ENCODE data around the gene PDE3B. TPM values are rescaled to one million over a fixed set of nuclear protein-coding genes. Genes with fewer than 3 reads are reported as not detected.

PDE3B gene
- polyA plus RNA-seq, 4 donors, result 0.67 to 25.8 (median 2.4) TPM

DNA sequence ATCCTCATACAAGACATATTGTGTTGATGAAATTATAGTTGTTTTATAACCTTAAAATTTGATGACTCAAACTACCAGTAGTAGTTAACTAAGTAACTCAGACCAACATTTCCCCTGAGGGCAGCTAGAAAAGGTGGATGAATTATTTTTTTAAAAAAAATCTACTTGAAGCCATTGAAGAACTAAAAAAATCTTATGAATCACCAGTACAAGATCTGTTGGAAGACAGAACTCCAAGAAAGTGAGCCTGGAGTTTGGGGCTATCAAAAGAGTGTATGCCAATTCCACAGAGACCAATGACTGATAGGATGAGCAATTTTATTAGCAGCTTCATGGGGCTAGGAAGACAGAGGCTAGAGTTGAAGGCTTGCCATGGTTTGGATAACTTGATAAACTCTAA, 176.0 kb downstream of the PDE3B start:
- H3K27ac ChIP-seq (ENCODE audit: low read depth in 1 of 3, low read length in 2 of 3), result no peak overlapping the region
- no peak overlapping the region for H3K4me3 ChIP-seq (ENCODE audit: low read depth in 1 of 3, low read length in 3 of 3)
- no peaks in the 10 kb centered on the region for H3K27me3 ChIP-seq (ENCODE audit: control insufficient read depth in 3 of 3, insufficient read depth in 3 of 3, low read length in 3 of 3)
- no peaks in the 10 kb centered on the region for H3K4me1 ChIP-seq (ENCODE audit: control insufficient read depth in 3 of 3, insufficient read depth in 2 of 3, low read depth in 1 of 3, low read length in 2 of 3)
- no peak for FAIRE-seq
- H3K9me3 ChIP-seq (ENCODE audit: control insufficient read depth in 2 of 2, insufficient read depth in 1 of 2, low read depth in 1 of 2, low read length in 1 of 2), result peaks cover 0 to 4% of the 10 kb centered on the region in 2 donors
- no peak for DNase-seq
- peaks cover 0 to 13% (median 0%) of the 10 kb centered on the region in 3 donors for H3K36me3 ChIP-seq (ENCODE audit: control insufficient read depth in 3 of 3, insufficient read depth in 2 of 3, low read depth in 1 of 3, low read length in 3 of 3)

DNA sequence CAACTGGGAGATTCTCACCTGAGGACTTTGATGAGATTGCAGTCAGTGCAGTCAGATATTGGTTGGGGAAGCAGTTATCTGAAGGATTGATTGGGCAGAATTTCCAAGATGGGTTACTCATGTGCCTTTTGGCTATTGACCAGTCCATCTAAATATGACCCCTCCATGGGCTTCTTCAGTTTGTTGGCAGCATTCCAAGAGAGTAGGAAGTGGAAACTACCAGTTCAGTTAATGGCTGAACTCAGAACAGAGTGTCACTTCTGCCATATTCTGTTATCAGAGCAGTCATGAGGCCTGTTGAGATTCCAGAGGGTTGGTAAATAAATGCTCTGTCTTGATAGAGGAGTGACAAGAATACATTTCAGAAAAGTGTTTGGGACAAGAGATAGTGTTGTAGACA, 177.4 kb downstream of the PDE3B start:
- H3K4me3 ChIP-seq (ENCODE audit: low read depth in 1 of 3, low read length in 3 of 3), result no peak overlapping the region
- H3K4me1 ChIP-seq (ENCODE audit: control insufficient read depth in 3 of 3, insufficient read depth in 2 of 3, low read depth in 1 of 3, low read length in 2 of 3), result no peaks in the 10 kb centered on the region
- peaks cover 0 to 6% of the 10 kb centered on the region in 2 donors for H3K9me3 ChIP-seq (ENCODE audit: control insufficient read depth in 2 of 2, insufficient read depth in 1 of 2, low read depth in 1 of 2, low read length in 1 of 2)
- no peaks in the 10 kb centered on the region for H3K27me3 ChIP-seq (ENCODE audit: control insufficient read depth in 3 of 3, insufficient read depth in 3 of 3, low read length in 3 of 3)
- H3K27ac ChIP-seq (ENCODE audit: low read depth in 1 of 3, low read length in 2 of 3), result no peak overlapping the region
- FAIRE-seq (no peak), DNase-seq (no peak)
- peaks cover 0 to 12% (median 0%) of the 10 kb centered on the region in 3 donors for H3K36me3 ChIP-seq (ENCODE audit: control insufficient read depth in 3 of 3, insufficient read depth in 2 of 3, low read depth in 1 of 3, low read length in 3 of 3)

DNA sequence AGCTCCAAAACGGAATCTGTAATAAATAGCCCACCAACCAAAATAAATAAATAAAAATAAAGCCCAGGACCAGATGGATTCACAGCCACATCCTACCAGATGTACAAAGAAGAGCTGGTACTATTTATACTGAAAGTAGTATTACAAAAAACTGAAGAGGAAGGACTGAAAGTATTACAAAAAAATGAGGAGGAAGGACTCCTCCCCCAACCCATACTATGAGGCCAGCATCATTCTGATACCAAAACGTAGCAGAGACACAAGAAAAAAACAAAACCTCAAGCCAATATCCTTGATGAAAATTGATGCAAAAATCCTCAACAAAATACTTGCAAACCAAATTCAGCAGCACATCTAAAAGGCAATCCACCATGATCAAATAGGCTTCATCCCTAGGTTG, 183.0 kb downstream of the PDE3B start:
- no peak for DNase-seq
- no peak overlapping the region for H3K27ac ChIP-seq (ENCODE audit: low read depth in 1 of 3, low read length in 2 of 3)

GRCh38 chr11:14835496-14836492, 192.2 kb downstream of the PDE3B start:
- Histone ChIP-seq H3K27ac (ENCODE audit: low read depth in 1 of 3, low read length in 2 of 3) (no peak overlapping the region), H3K4me3 (ENCODE audit: low read depth in 1 of 3, low read length in 3 of 3) (no peak overlapping the region), H3K9me3 (ENCODE audit: control insufficient read depth in 2 of 2, insufficient read depth in 1 of 2, low read depth in 1 of 2, low read length in 1 of 2) (no peaks in the 10 kb centered on the region), H3K4me1 (ENCODE audit: control insufficient read depth in 3 of 3, insufficient read depth in 2 of 3, low read depth in 1 of 3, low read length in 2 of 3) (no peaks in the 10 kb centered on the region), H3K27me3 (ENCODE audit: control insufficient read depth in 3 of 3, insufficient read depth in 3 of 3, low read length in 3 of 3) (no peaks in the 10 kb centered on the region), H3K36me3 (ENCODE audit: control insufficient read depth in 3 of 3, insufficient read depth in 2 of 3, low read depth in 1 of 3, low read length in 3 of 3) (no peaks in the 10 kb centered on the region)
- DNase-seq (no peak), FAIRE-seq (no peak)

More for the DNA sequence above, 183.0 kb downstream of the PDE3B start:
- Histone ChIP-seq H3K27me3 (ENCODE audit: control insufficient read depth in 3 of 3, insufficient read depth in 3 of 3, low read length in 3 of 3) (no peaks in the 10 kb centered on the region), H3K36me3 (ENCODE audit: control insufficient read depth in 3 of 3, insufficient read depth in 2 of 3, low read depth in 1 of 3, low read length in 3 of 3) (peaks cover 0 to 12% (median 0%) of the 10 kb centered on the region in 3 donors), H3K4me3 (ENCODE audit: low read depth in 1 of 3, low read length in 3 of 3) (no peak overlapping the region), H3K4me1 (ENCODE audit: control insufficient read depth in 3 of 3, insufficient read depth in 2 of 3, low read depth in 1 of 3, low read length in 2 of 3) (no peaks in the 10 kb centered on the region), H3K9me3 (ENCODE audit: control insufficient read depth in 2 of 2, insufficient read depth in 1 of 2, low read depth in 1 of 2, low read length in 1 of 2) (peaks cover 0 to 6% of the 10 kb centered on the region in 2 donors)
- no peak for FAIRE-seq
- WGBS, 3 donors, result 74 to 98% (median 83%) methylated on average over 2 of the region's 2 CpGs

- Histone ChIP-seq H3K4me1 (ENCODE audit: control insufficient read depth in 3 of 3, insufficient read depth in 2 of 3, low read depth in 1 of 3, low read length in 2 of 3) (no peaks in the 10 kb centered on the region), H3K27me3 (ENCODE audit: control insufficient read depth in 3 of 3, insufficient read depth in 3 of 3, low read length in 3 of 3) (no peaks in the 10 kb centered on the region), H3K9me3 (ENCODE audit: control insufficient read depth in 2 of 2, insufficient read depth in 1 of 2, low read depth in 1 of 2, low read length in 1 of 2) (no peaks in the 10 kb centered on the region), H3K4me3 (ENCODE audit: low read depth in 1 of 3, low read length in 3 of 3) (no peak overlapping the region), H3K36me3 (ENCODE audit: control insufficient read depth in 3 of 3, insufficient read depth in 2 of 3, low read depth in 1 of 3, low read length in 3 of 3) (no peaks in the 10 kb centered on the region), H3K27ac (ENCODE audit: low read depth in 1 of 3, low read length in 2 of 3) (no peak overlapping the region)
- DNase-seq (no peak), FAIRE-seq (no peak)
- WGBS, 3 donors, result 93 to 96% (median 96%) methylated on average over 3 of the region's 3 CpGs
Observed at GRCh38 chr11:14842002-14842401, 198.4 kb downstream of the PDE3B start.

GRCh38 chr11:14852571-14853177, 209.1 kb downstream of the PDE3B start:
- no peak for DNase-seq
- no peak for FAIRE-seq
- Histone ChIP-seq H3K27ac (ENCODE audit: low read depth in 1 of 3, low read length in 2 of 3) (no peak overlapping the region), H3K4me3 (ENCODE audit: low read depth in 1 of 3, low read length in 3 of 3) (no peak overlapping the region), H3K4me1 (ENCODE audit: control insufficient read depth in 3 of 3, insufficient read depth in 2 of 3, low read depth in 1 of 3, low read length in 2 of 3) (no peaks in the 10 kb centered on the region), H3K36me3 (ENCODE audit: control insufficient read depth in 3 of 3, insufficient read depth in 2 of 3, low read depth in 1 of 3, low read length in 3 of 3) (no peaks in the 10 kb centered on the region), H3K27me3 (ENCODE audit: control insufficient read depth in 3 of 3, insufficient read depth in 3 of 3, low read length in 3 of 3) (no peaks in the 10 kb centered on the region), H3K9me3 (ENCODE audit: control insufficient read depth in 2 of 2, insufficient read depth in 1 of 2, low read depth in 1 of 2, low read length in 1 of 2) (no peaks in the 10 kb centered on the region)
- 97% methylated on average over 4 of the region's 4 CpGs for WGBS, 3 donors

DNA sequence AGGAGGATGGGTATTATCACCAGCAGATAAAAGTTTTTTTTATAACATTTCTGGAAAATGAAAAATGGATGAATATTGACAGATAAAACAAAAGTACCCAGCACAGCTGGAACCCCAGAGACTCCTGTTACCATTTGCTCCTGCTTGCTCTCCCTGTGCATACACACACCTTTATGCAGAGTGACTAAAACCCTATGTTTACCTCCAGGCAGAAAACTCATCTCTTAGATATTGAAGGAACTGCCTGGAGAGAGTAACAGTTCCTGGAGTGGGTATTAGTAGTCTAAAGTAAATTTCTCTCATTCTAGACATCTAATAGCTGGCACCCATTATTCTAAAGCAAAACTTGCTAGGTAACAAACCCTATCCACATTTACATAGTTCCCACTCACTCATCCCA, 210.5 kb downstream of the PDE3B start:
- no peak overlapping the region for H3K27ac ChIP-seq (ENCODE audit: low read depth in 1 of 3, low read length in 2 of 3)
- DNase-seq, result no peak
- H3K27me3 ChIP-seq (ENCODE audit: control insufficient read depth in 3 of 3, insufficient read depth in 3 of 3, low read length in 3 of 3), result no peaks in the 10 kb centered on the region
- no peaks in the 10 kb centered on the region for H3K4me1 ChIP-seq (ENCODE audit: control insufficient read depth in 3 of 3, insufficient read depth in 2 of 3, low read depth in 1 of 3, low read length in 2 of 3)
- H3K9me3 ChIP-seq (ENCODE audit: control insufficient read depth in 2 of 2, insufficient read depth in 1 of 2, low read depth in 1 of 2, low read length in 1 of 2), result no peaks in the 10 kb centered on the region
- H3K36me3 ChIP-seq (ENCODE audit: control insufficient read depth in 3 of 3, insufficient read depth in 2 of 3, low read depth in 1 of 3, low read length in 3 of 3), result no peaks in the 10 kb centered on the region
- no peak for FAIRE-seq
- H3K4me3 ChIP-seq (ENCODE audit: low read depth in 1 of 3, low read length in 3 of 3), result no peak overlapping the region

GRCh38 chr11:14855890-14856289, 212.3 kb downstream of the PDE3B start:
- WGBS, 3 donors, result 85 to 97% (median 91%) methylated on average over 1 of the region's 1 CpG
- DNase-seq (no peak), FAIRE-seq (no peak)
- no peaks in the 10 kb centered on the region for H3K27me3 ChIP-seq (ENCODE audit: control insufficient read depth in 3 of 3, insufficient read depth in 3 of 3, low read length in 3 of 3)
- no peak overlapping the region for H3K27ac ChIP-seq (ENCODE audit: low read depth in 1 of 3, low read length in 2 of 3)
- H3K9me3 ChIP-seq (ENCODE audit: control insufficient read depth in 2 of 2, insufficient read depth in 1 of 2, low read depth in 1 of 2, low read length in 1 of 2), result no peaks in the 10 kb centered on the region
- H3K4me1 ChIP-seq (ENCODE audit: control insufficient read depth in 3 of 3, insufficient read depth in 2 of 3, low read depth in 1 of 3, low read length in 2 of 3), result no peaks in the 10 kb centered on the region
- no peak overlapping the region for H3K4me3 ChIP-seq (ENCODE audit: low read depth in 1 of 3, low read length in 3 of 3)
- H3K36me3 ChIP-seq (ENCODE audit: control insufficient read depth in 3 of 3, insufficient read depth in 2 of 3, low read depth in 1 of 3, low read length in 3 of 3), result no peaks in the 10 kb centered on the region
